IPS-15b (cell line): Measurements from ENCODE around the gene HOTAIR.
A peak's percentile ranks its signal among the peaks of the same experiment; 100 is the strongest.

ENCODE experiments used
- H3K27me3 ChIP-seq: one replicate; pipeline ENCODE4 v1.6.1; 2013; ENCODE audit warnings: low read length; ENCODE audit not compliant: control insufficient read depth, insufficient read depth
- H3K36me3 ChIP-seq: one replicate; pipeline ENCODE4 v1.6.1; 2013; ENCODE audit warnings: low read length; ENCODE audit not compliant: control insufficient read depth, insufficient read depth
- H3K4me1 ChIP-seq: one replicate; pipeline ENCODE4 v1.6.1; 2013; ENCODE audit warnings: mild to moderate bottlenecking, low read length; ENCODE audit not compliant: control insufficient read depth, insufficient read depth
- H3K4me3 ChIP-seq: one replicate; pipeline ENCODE4 v1.5.1; 2013; ENCODE audit warnings: low read depth, low read length
- H3K9ac ChIP-seq: one replicate; pipeline ENCODE4 v1.6.1; 2013; ENCODE audit warnings: low read depth, mild to moderate bottlenecking, low read length
- H3K9me3 ChIP-seq: one replicate; pipeline ENCODE4 v1.6.1; 2013; ENCODE audit warnings: mild to moderate bottlenecking, low read length; ENCODE audit not compliant: control insufficient read depth, insufficient read depth

Gene HOTAIR

DNA sequence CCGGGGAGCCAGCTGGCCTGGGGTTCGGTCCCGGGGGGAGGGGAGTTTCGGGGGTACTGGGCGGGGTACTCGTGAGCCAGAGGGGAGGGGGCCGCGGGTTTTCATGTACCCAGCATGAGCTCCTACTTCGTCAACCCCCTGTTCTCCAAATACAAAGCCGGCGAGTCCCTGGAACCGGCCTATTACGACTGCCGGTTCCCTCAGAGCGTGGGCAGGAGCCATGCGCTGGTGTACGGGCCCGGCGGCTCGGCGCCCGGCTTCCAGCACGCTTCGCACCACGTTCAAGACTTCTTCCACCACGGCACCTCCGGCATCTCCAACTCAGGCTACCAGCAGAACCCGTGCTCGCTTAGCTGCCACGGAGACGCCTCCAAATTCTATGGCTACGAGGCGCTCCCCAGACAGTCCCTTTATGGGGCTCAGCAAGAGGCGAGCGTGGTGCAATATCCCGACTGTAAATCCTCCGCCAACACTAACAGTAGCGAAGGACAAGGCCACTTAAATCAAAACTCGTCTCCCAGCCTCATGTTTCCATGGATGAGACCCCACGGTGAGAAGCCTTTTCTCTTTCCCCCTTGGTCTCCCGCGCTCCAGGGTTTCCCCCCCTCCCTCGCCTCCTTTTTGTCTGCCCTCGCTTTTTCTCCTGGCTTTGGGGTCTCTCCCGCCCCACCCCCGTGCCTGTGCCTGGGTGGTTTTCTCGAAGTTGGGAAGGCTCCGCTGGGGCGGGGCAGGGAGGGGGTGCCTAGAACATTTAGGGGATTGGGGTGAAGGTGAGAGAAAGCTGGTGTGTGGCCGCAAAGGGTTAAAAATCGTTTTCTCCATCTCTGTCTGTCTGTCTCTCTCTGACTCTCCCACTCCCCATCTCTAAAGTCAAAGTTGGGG lies 34.7 kb upstream of the HOTAIR start:
- peak overlapping the region; percentile 32 for H3K4me3 ChIP-seq
- no peaks in the 10 kb centered on the region for H3K9me3 ChIP-seq
- peaks cover 95% of the 10 kb centered on the region for H3K27me3 ChIP-seq
- H3K36me3 ChIP-seq: no peaks in the 10 kb centered on the region
- no peak overlapping the region for H3K9ac ChIP-seq
- H3K4me1 ChIP-seq: no peaks in the 10 kb centered on the region

DNA sequence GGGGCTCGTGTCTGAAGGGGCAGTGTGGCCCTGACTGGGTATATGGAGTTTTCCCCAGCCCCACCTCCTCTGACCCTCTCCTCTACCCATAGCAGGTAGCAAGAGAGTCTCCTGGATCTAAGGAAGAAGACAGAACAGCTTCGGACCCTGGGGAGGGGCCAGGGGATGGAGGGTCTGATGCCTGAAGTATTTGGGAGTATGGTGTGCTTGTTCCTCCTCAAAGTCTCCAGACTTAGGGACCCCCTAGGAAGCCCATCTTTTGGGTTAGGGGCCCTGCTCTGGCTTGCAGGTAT lies 33.5 kb upstream of the HOTAIR start:
- H3K27me3 ChIP-seq: peaks cover 95% of the 10 kb centered on the region
- no peak overlapping the region for H3K4me3 ChIP-seq
- H3K9me3 ChIP-seq: no peaks in the 10 kb centered on the region
- no peaks in the 10 kb centered on the region for H3K4me1 ChIP-seq
- no peak overlapping the region for H3K9ac ChIP-seq
- H3K36me3 ChIP-seq: no peaks in the 10 kb centered on the region

DNA sequence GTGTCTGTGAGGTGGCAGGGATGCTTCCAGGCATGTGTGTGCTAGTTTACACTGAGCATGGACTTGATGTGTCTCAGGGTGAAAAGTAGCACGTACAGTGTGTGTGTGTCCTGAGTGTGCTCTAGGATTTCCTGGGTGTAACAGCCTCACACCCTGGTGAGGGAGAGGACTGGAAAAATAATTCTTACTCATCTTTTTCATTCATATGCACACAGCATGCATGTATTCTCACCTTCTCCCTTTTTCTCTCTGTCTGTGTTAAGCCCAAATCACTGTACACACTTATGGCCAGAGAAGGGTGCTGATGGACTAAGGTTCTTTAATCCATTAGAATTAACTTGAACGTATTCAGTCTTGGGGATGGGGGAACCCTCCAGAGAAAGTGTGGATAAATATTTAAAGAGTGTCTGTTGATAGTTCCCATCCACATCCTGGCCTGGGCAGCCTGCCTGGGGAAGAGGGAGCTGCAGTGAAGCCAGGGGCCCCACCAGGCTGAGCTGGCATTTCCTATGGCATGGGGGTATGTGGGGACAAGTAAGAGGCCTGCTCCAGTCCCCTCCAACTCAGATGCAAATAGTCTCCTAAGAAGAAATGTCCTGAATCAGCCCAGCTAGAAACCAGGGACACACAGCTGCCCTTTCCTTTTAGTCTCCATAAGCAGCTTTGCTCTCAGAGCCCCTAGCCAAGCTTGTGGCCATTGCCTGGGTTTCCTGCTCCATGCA lies 32.9 kb upstream of the HOTAIR start:
- Histone ChIP-seq H3K4me3 (peak overlapping the region; percentile 32), H3K9ac (no peak overlapping the region), H3K9me3 (no peaks in the 10 kb centered on the region), H3K4me1 (no peaks in the 10 kb centered on the region), H3K36me3 (no peaks in the 10 kb centered on the region), H3K27me3 (peaks cover 95% of the 10 kb centered on the region)

DNA sequence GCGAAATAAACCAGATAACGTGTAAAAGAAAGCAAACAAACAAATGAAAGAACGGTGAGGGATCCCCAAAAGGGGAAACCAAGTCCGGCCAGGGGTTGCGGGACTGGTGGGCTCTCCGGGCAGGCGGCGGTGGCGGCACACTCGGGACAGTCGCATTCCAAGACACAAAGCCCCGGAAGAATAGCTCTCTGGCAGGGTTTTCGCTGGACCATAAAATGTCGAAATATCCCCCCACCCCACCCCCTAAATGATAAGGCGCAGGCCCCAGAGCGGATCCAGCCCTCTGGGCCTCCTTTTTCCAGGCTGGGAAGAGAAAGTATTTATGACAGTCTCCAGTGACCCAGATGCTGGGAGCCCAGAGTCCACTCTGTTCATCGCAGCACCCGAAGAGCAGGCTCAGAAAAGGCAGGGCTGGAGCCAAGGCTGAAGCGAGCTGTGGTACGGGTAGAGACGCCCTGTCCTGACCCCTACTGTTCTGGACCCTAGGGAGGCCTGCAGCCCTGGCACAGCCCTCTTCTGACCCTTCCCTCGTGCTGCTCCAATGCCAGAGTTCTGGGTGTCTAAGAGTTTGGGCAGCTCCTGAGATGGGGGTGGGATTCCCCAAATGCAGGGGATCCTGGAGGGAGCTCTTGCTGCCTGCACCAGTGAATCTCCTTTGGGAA lies 31.9 kb upstream of the HOTAIR start:
- H3K27me3 ChIP-seq: peaks cover 95% of the 10 kb centered on the region
- no peaks in the 10 kb centered on the region for H3K9me3 ChIP-seq
- H3K4me1 ChIP-seq: no peaks in the 10 kb centered on the region
- H3K36me3 ChIP-seq: no peaks in the 10 kb centered on the region
- H3K4me3 ChIP-seq: peak overlapping the region; percentile 32
- no peak overlapping the region for H3K9ac ChIP-seq

DNA sequence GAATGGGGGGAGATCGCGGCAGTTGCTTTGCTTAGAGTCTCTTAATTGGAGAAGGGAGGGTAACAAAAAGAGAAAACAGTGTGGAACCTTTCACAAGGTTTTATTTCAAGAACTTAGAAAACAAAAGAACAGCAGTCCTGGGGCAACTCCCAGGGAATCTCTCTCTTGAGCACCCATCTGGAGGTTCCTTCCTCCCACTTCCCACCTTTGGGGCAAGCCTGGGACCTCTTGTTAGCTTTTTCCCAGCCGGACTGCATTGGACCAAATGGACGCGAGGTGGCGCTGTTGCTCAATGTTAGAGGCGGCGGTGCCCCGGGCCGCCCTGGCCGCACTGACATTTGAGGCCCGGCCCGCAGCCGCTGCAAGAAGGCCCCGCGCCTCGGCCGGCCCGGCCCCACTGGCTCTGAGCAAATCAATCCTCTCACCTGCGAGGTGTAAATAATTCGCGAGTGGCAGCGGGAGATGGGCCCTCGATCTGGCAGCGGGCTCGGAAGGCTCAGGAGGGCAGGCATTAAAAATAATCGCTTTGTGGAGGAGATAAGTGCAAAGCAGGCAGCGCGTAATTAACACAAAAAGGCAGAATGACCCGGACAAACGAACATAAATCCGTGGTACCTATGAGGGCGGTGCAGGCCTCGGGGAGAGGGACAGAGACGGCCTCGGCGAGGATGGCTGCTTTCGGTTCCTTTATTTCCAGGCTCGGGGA lies 31.3 kb upstream of the HOTAIR start:
- H3K9me3 ChIP-seq: no peaks in the 10 kb centered on the region
- H3K9ac ChIP-seq: no peak overlapping the region
- peaks cover 95% of the 10 kb centered on the region for H3K27me3 ChIP-seq
- H3K4me1 ChIP-seq: no peaks in the 10 kb centered on the region
- H3K4me3 ChIP-seq: peak overlapping the region; percentile 32
- no peaks in the 10 kb centered on the region for H3K36me3 ChIP-seq

DNA sequence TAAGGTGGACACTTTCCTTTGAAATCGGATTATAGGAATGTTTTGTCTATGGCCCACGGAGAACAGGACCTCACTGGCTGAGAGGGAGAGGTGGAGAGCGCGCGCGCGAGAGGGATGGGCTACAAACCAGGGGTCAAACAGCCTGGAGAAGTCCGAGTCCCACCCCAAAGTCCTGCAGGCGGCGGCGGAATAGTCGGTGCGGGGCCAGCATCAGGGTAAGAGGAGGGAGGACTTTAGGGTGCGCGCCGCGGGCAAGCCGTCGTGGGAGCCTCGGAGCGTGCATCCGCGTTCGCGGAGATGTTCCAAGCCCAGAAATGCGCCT lies 30.7 kb upstream of the HOTAIR start:
- Histone ChIP-seq H3K4me1 (no peaks in the 10 kb centered on the region), H3K36me3 (no peaks in the 10 kb centered on the region), H3K9ac (no peak overlapping the region), H3K27me3 (peaks cover 95% of the 10 kb centered on the region), H3K9me3 (no peaks in the 10 kb centered on the region), H3K4me3 (peak overlapping the region; percentile 18)

DNA sequence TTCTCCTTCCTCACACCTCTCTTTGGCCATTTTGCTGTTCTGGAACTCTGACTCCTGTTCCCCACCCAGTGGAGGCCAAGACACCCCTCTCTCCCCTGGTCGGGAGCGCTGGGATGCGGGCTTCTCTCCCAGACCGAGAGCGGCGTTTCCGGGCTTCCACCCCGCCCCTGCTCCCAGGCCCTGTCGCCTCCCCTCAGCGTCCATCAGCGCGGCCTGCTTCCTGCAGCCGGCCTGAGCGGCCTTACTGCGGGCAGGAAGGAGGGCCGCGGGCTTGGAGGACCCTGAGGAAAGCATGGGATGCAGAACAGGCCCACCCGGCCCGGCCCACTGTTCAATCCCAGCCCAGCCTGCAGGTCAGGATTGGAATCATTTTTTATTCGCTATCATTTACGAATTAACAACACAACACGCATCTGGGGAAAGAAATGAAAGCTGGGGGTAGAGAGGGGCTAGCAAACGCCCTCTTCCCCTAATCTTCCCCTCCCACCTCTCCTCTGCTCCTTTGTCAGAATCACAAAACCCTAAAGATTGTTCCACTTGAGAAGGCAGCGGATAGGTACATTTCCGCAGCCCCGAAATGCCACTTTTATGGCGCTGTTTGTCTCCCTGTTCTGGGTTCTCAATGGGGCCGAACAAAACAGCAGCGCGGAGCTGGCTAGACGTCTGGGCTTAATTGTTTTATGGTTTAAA lies 30.2 kb upstream of the HOTAIR start:
- Histone ChIP-seq H3K36me3 (no peaks in the 10 kb centered on the region), H3K9ac (no peak overlapping the region), H3K9me3 (no peaks in the 10 kb centered on the region), H3K4me3 (peak overlapping the region; percentile 18), H3K27me3 (peaks cover 95% of the 10 kb centered on the region), H3K4me1 (no peaks in the 10 kb centered on the region)

DNA sequence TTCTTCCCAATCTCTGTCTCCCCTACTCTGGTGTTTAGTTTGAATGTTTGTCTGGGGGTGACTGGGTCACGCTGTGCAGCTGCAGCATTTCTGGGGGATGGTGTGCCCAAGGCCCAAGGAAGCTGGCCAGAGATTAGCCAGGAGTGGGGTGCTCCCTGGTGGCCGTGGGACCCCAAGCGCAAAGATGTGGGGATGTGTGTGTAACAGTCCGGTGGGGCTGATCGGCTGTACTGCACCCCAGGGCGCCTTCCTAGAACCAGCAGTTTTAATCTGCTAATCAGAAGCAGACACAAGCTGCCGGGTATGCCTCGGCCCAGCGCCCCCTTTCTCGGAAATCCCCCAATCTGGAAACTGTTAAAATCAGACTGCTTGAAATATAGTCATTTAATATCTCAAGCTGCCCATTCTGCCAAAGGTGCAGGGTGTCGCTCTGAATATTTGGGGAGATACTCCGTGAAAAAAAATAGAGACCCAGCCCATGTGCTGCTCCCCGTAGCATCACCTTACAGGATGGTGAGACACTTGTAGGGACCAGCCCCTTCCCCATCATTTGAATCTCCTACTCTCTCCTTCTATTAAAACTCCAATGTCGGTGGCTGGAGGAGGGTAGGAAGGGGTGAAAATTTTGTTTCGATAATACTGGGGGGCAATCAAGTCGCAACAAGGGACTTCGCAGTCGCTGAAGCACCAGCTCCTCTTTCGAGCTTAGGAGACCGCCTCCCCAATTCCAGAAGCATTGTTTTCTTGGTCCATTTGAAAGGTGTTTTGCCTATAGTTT lies 29.5 kb upstream of the HOTAIR start:
- H3K36me3 ChIP-seq: no peaks in the 10 kb centered on the region
- peaks cover 95% of the 10 kb centered on the region for H3K27me3 ChIP-seq
- H3K4me1 ChIP-seq: no peaks in the 10 kb centered on the region
- no peaks in the 10 kb centered on the region for H3K9me3 ChIP-seq
- H3K4me3 ChIP-seq: peak overlapping the region; percentile 8
- no peak overlapping the region for H3K9ac ChIP-seq

DNA sequence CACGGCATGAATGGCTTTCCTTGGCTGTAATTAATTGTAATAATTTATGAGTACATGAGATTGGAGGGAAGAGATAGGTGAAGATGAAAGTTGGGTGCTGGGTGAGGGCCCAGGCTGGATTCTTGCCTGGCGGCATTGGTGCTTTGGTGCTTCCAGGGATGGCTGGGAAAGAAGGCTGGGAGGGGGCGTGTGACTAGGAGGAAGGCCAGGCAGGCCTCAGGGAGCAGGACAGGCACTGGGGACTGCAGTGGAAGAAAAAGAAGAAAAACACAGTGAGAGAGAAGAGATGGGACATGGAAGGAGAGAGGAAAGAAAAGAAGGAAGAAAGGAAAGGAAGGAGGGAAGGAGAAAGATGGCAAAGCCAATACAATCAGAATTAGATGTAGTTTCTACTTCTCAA lies 28.9 kb upstream of the HOTAIR start:
- H3K4me3 ChIP-seq: no peak overlapping the region
- peaks cover 99% of the 10 kb centered on the region for H3K27me3 ChIP-seq
- H3K36me3 ChIP-seq: no peaks in the 10 kb centered on the region
- H3K9ac ChIP-seq: no peak overlapping the region
- no peaks in the 10 kb centered on the region for H3K9me3 ChIP-seq
- no peaks in the 10 kb centered on the region for H3K4me1 ChIP-seq

DNA sequence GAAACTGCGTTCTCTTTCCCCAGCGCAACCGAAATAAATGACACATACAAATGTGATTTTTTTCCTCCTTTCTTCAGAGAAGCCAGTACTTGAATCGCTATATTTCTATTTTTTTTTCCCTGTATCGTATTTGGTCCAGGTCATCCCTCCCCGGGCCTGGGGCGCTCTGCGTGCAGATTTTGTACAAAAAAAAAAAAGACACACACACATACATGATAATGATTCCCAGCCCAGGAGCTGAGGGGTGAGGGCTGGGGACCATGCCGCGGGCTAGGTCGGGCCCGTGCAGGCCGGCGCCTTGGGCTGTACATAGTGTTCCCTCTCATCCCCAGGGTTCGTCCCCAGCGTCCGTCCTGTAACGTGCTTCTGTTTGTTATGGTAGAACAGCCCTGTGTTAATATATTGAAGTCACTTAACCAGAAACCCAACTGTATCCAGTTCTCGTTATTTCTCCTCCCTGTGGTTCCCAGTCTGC lies 28.2 kb upstream of the HOTAIR start:
- no peaks in the 10 kb centered on the region for H3K36me3 ChIP-seq
- H3K9ac ChIP-seq: no peak overlapping the region
- H3K9me3 ChIP-seq: no peaks in the 10 kb centered on the region
- H3K4me1 ChIP-seq: no peaks in the 10 kb centered on the region
- peaks cover 100% of the 10 kb centered on the region for H3K27me3 ChIP-seq
- no peak overlapping the region for H3K4me3 ChIP-seq
